Vagina (tissue), 2 donors: ENCODE results near the gene KDELR1.

Experiments used
- POLR2A ChIP-seq, 2 donors: fragments of 450-650 bp; IDR thresholded peaks; one replicate each; pipeline ENCODE4 v1.6.1; 2017; ENCODE audit warnings: antibody characterized with exemption in 2 of 2, mild to moderate bottlenecking in 2 of 2, moderate library complexity in 2 of 2
- POLR2AphosphoS5 ChIP-seq, 2 donors: sonication (generic); formaldehyde crosslinking; IDR thresholded peaks; one replicate each; pipeline ENCODE4 v1.9.0; 2017; ENCODE audit warnings: antibody characterized with exemption in 2 of 2, mild to moderate bottlenecking in 2 of 2, low read depth in 1 of 2; ENCODE audit not compliant: insufficient read depth in 1 of 2
- TF ChIP-seq, protein P1 (sequence below), 3 experiments: fragments of 450-650 bp in 2 of 3; fragments of 200-600 bp in 1 of 3; sonication (generic) in 1 of 3; IDR thresholded peaks; one replicate each; pipeline ENCODE4 v1.5.1; 2017 to 2019; ENCODE audit warnings: antibody characterized with exemption in 3 of 3, mild to moderate bottlenecking in 2 of 3, moderate library complexity in 2 of 3

DNA sequence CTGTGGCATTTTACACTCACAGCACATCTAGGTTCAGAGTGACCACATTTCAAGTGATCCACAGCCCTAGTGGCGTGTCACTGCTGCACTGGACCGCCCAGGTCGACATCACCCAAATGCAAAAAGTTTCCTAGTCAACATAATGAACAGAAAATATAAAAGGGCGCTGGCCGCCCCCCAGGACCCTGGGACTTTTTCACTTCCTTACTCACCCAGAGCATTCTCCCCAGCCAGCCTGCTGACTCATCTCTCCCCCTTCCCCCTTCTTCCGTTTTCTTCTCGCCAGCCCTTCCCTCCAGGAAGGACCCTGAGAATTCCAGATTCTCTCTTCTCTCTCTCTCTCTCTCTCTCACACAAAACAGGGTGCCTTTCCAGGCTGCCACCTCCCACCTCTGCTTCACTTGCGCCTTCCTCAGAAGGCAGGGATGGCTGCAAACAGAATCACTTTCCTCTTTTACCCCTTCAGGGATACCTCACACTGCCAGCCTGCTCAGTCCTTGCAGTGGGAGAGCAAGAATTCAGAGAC lies 33.4 kb upstream of the KDELR1 start:
- TF ChIP-seq POLR2AphosphoS5 (IDR thresholded peaks at IDR 0.05; ENCODE audit: insufficient read depth in 1 of 2, low read depth in 1 of 2), result no peak
- TF ChIP-seq, protein P1, sequence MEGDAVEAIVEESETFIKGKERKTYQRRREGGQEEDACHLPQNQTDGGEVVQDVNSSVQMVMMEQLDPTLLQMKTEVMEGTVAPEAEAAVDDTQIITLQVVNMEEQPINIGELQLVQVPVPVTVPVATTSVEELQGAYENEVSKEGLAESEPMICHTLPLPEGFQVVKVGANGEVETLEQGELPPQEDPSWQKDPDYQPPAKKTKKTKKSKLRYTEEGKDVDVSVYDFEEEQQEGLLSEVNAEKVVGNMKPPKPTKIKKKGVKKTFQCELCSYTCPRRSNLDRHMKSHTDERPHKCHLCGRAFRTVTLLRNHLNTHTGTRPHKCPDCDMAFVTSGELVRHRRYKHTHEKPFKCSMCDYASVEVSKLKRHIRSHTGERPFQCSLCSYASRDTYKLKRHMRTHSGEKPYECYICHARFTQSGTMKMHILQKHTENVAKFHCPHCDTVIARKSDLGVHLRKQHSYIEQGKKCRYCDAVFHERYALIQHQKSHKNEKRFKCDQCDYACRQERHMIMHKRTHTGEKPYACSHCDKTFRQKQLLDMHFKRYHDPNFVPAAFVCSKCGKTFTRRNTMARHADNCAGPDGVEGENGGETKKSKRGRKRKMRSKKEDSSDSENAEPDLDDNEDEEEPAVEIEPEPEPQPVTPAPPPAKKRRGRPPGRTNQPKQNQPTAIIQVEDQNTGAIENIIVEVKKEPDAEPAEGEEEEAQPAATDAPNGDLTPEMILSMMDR (IDR thresholded peaks at IDR 0.05), result no peak
- TF ChIP-seq POLR2A (IDR thresholded peaks at IDR 0.05), result no peak
